Common myeloid progenitor, CD34-positive (primary cell): ENCODE data around the gene AANAT.

ENCODE experiments used
- CTCF ChIA-PET: fragments of 350-600 bp; sonication (Branson Sonifier 250); formaldehyde crosslinking; loops from one replicate; lab custom pipeline; 2021; ENCODE audit warnings: antibody characterized with exemption; lab: Charles Lee
- POLR2A ChIA-PET: fragments of 350-600 bp; sonication (Branson Sonifier 250); formaldehyde crosslinking; loops from one replicate; lab custom pipeline; 2021; ENCODE audit warnings: antibody characterized with exemption; lab: Charles Lee
- DNase-seq, 3 donors: peaks; one replicate each; pipeline versions ENCODE4 v3.0.0 to v3.0.0-alpha.2; 2013
- H3K27ac ChIP-seq, 2 experiments: 1 replicate in 1 of 2; 2 replicates in 1 of 2; pipeline ENCODE4 v1.7.0; 2013; ENCODE audit warnings: inconsistent platforms in 2 of 2, low read length in 2 of 2, mild to moderate bottlenecking in 2 of 2, low read depth in 1 of 2, moderate library complexity in 1 of 2; ENCODE audit not compliant: severe bottlenecking in 2 of 2, insufficient read depth in 1 of 2, poor library complexity in 1 of 2
- H3K27me3 ChIP-seq, 5 experiments: replicated peaks in 2 of 5; 1 replicate in 3 of 5; 2 replicates in 2 of 5; pipeline versions ENCODE4 v1.6.1 to v1.7.0; 2013; ENCODE audit warnings: low read length in 4 of 5, mild to moderate bottlenecking in 2 of 5, moderate library complexity in 2 of 5, inconsistent platforms in 1 of 5; ENCODE audit not compliant: insufficient read depth in 5 of 5, control insufficient read depth in 4 of 5
- H3K36me3 ChIP-seq, 4 experiments: 1 replicate in 2 of 4; 2 replicates in 2 of 4; pipeline versions ENCODE4 v1.6.1 to v1.7.0; 2013; ENCODE audit warnings: low read length in 3 of 4, control low read depth in 1 of 4, mild to moderate bottlenecking in 1 of 4; ENCODE audit not compliant: control insufficient read depth in 4 of 4, insufficient read depth in 4 of 4
- H3K4me1 ChIP-seq, 4 experiments: 1 replicate in 3 of 4; 2 replicates in 1 of 4; pipeline versions ENCODE4 v1.6.1 to v1.7.1; 2013; ENCODE audit warnings: low read length in 3 of 4, mild to moderate bottlenecking in 3 of 4, control low read depth in 1 of 4, inconsistent platforms in 1 of 4, moderate library complexity in 1 of 4; ENCODE audit not compliant: control insufficient read depth in 4 of 4, insufficient read depth in 4 of 4; ENCODE audit errors: control extremely low read depth in 1 of 4
- H3K4me3 ChIP-seq, 7 experiments: 1 replicate in 4 of 7; 2 replicates in 3 of 7; pipeline versions ENCODE4 v1.5.1 to v1.7.0; 2013; ENCODE audit warnings: mild to moderate bottlenecking in 7 of 7, low read length in 6 of 7, moderate library complexity in 6 of 7, inconsistent platforms in 2 of 7, low read depth in 2 of 7, control low read depth in 1 of 7; ENCODE audit not compliant: insufficient read depth in 4 of 7, control insufficient read depth in 1 of 7; ENCODE audit errors: extremely low read depth in 1 of 7
- H3K9me3 ChIP-seq, 5 experiments: 1 replicate in 4 of 5; 2 replicates in 1 of 5; pipeline versions ENCODE4 v1.6.1 to v1.7.1; 2013; ENCODE audit warnings: low read length in 4 of 5, mild to moderate bottlenecking in 2 of 5, inconsistent platforms in 1 of 5, low read depth in 1 of 5, moderate library complexity in 1 of 5; ENCODE audit not compliant: control insufficient read depth in 4 of 5, insufficient read depth in 2 of 5; ENCODE audit errors: control extremely low read depth in 1 of 5
- WGBS: methylation state at CpG from one replicate; pipeline ENCODE4 v1.1.5; 2013; ENCODE audit not compliant: insufficient coverage; 5-methylcytosine and 5-hydroxymethylcytosine counted together

Gene AANAT

GRCh38 chr17:76498876-76499251 is 31.5 kb downstream of the AANAT start:
- WGBS, result 94% methylated on average over 3 of the region's 4 CpGs
- H3K36me3 ChIP-seq, result no peaks in the 10 kb centered on the region
- ChIA-PET CTCF (interaction anchor here (1.2 to 37.8 kb wide), 2 partner anchors 8 to 33 kb away, joined by 5 to 787 read pairs; partner anchors contain the start of genes AANAT and UBE2O), POLR2A (no interaction called here)
- no peak for DNase-seq
- H3K4me3 ChIP-seq, result no peak overlapping the region
- H3K27me3 ChIP-seq, result no peaks in the 10 kb centered on the region
- peaks cover 0 to 66% (median 26%) of the 10 kb centered on the region in 4 experiments for H3K4me1 ChIP-seq
- H3K9me3 ChIP-seq, result no peaks in the 10 kb centered on the region
- H3K27ac ChIP-seq, result no peak overlapping the region

DNA sequence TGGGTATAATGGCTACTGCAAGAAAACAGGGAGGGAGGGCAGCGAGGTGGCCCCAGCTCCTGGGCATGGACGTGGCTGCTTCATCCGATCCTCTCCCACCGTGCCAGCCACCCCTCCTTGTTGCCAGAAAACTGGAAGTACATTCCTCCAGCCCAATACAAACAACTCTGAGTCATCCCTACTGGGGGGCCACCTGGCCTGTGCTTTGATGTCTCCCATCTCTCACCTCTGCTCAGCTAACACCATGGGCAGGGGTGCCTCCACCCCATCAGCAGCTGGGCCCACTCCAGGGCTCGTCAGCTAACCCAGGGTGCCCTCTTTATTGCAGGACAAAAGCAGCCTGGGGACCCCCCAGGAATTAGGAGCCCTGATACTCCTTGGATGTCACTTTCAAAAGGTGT is 31.9 kb downstream of the AANAT start:
- no peak overlapping the region for H3K27ac ChIP-seq
- WGBS, result 100% methylated on average over 1 of the region's 5 CpGs
- H3K9me3 ChIP-seq, result no peaks in the 10 kb centered on the region
- H3K27me3 ChIP-seq, result no peaks in the 10 kb centered on the region
- peaks cover 0 to 64% (median 22%) of the 10 kb centered on the region in 4 experiments for H3K4me1 ChIP-seq
- no peak overlapping the region for H3K4me3 ChIP-seq
- POLR2A ChIA-PET, result no interaction called here
- H3K36me3 ChIP-seq, result no peaks in the 10 kb centered on the region
- no peak for DNase-seq
- CTCF ChIA-PET, result interaction anchor here (1.0 to 37.8 kb wide), 3 partner anchors 8 to 34 kb away, joined by 4 to 787 read pairs (median 5); partner anchors contain the start of genes AANAT and UBE2O

DNA sequence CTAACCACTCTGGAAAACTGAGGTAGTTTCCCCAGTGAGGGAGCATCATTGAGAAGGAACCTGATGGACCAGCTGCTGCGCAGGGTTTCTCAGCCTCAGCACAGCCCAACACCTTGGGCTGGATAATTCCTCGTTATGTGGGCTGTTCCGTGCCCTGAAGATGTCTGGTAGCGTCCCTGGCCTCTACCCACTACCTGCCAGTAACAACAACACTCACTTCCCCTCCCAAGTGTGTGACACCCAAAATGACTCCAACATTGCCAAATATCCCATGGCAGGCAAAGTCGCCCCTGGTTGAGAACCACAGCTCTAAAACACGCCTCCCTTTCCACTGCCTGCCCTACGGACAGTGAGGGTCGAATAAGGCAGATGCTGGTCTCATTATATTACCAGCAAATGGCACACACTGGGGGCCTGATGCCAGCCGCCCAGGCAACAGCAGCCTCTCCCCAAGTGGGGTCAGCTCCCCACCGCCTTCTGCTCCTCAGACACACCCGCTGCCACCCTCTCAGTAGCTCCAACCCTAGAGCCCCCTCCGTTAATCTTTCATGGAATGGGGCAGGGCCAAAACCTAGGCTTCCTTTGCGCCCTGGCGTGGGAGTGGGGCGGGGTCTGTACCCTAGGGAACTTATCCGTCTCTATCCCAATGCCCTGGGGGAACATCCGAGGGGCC is 32.8 kb downstream of the AANAT start:
- POLR2A ChIA-PET, result interaction anchor here (0.6 to 0.8 kb wide), 2 partner anchors 8 to 9 kb away, joined by 3 to 5 read pairs; no protein-coding TSS in a partner anchor
- Histone ChIP-seq H3K9me3 (no peaks in the 10 kb centered on the region), H3K27me3 (no peaks in the 10 kb centered on the region), H3K27ac (no peak overlapping the region), H3K4me1 (peaks cover 0 to 57% (median 18%) of the 10 kb centered on the region in 4 experiments), H3K4me3 (peak overlapping the region in 6 of 7 experiments; percentile 69 to 88 (median 76)), H3K36me3 (no peaks in the 10 kb centered on the region)
- peak in 1 of 3 donors; percentile 18 for DNase-seq
- 78% methylated on average over 14 of the region's 17 CpGs for WGBS
- CTCF ChIA-PET, result interaction anchor here (1.0 to 37.8 kb wide), 4 partner anchors 10 to 130 kb away, joined by 3 to 787 read pairs (median 4); partner anchors contain the start of genes AANAT and UBE2O

- no peak overlapping the region for H3K27ac ChIP-seq
- 6% methylated on average over 10 of the region's 10 CpGs for WGBS
- POLR2A ChIA-PET, result interaction anchor here (0.6 to 0.8 kb wide), 2 partner anchors 8 to 9 kb away, joined by 3 to 5 read pairs; no protein-coding TSS in a partner anchor
These were observed 33.3 kb downstream of the AANAT start for GRCh38 chr17:76500747-76501017.

DNA sequence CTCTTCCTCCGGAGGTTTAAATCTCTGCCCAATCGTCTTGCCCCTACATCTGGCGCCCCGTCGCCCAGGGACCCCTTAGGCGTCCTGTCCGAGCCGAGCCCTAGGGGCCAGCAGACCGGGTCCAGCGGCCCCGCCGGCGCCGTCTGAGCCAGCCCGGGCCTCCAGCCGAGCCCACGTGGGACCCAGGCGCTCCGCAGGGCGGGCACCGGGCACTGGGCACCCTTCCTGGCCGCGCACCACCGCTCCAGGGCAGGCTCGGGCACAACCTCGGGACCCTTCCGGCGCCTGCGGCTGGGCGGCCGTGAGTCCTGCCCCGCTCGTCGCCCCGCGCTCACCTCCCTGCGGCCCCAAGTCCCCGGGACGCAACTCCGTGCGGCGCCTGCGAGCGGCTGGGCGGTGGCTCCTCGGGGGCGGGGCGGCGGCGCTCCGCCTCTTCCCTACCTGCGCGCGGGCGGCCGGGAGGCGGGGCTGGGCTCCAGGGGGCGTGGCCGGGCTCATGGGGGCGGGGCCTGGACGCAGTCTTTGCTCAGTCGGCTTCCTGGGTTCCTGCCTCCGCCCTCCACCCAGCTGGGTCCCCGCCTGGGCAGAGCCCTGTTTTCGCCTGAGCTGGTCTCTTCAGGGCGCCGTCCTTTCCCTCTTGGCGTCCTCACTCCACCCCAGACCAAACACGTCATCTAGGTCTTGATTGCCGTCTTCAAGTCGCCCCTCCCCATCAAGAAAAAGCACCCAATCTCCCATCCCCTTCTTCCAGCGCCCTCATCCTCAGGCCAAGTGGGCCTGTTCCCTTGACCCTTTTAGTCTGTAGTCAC is 33.8 kb downstream of the AANAT start, which contains the start of gene RHBDF2:
Gene RHBDF2, minus strand, starts transcription at position 406 of the 809 bp plus-strand sequence. CDS start 19,899 bp downstream, outside the sequence.
- H3K4me3 ChIP-seq, result peak within 1 kb of the TSS; percentile 65 to 88 (median 78)
- no peak within 1 kb of the TSS for H3K27ac ChIP-seq
- H3K36me3 ChIP-seq, result no peaks in the 10 kb centered on the region
- CTCF ChIA-PET, result interaction anchor here (0.8 to 37.8 kb wide), 6 partner anchors 10 to 93 kb away, joined by 3 to 787 read pairs (median 4); partner anchors contain the start of genes AANAT and UBE2O
- H3K4me1 ChIP-seq, result peaks cover 0 to 57% (median 18%) of the 10 kb centered on the region in 4 experiments
- peak; percentile 65 to 81 (median 77) for DNase-seq
- no peaks in the 10 kb centered on the region for H3K27me3 ChIP-seq
- WGBS, result under 1% methylated on average over 68 of the region's 72 CpGs
- H3K9me3 ChIP-seq, result no peaks in the 10 kb centered on the region
- POLR2A ChIA-PET, result interaction anchor here (0.6 to 0.7 kb wide), 2 partner anchors 9 to 49 kb away, joined by 3 read pairs; no protein-coding TSS in a partner anchor

More at GRCh38 chr17:76500747-76501017, 33.3 kb downstream of the AANAT start:
- Histone ChIP-seq H3K36me3 (no peaks in the 10 kb centered on the region), H3K4me3 (peak overlapping the region; percentile 65 to 88 (median 73)), H3K9me3 (no peaks in the 10 kb centered on the region), H3K4me1 (peaks cover 0 to 57% (median 18%) of the 10 kb centered on the region in 4 experiments), H3K27me3 (no peaks in the 10 kb centered on the region)
- DNase-seq, result no peak
- CTCF ChIA-PET, result interaction anchor here (1.0 to 37.8 kb wide), 3 partner anchors 14 to 130 kb away, joined by 3 to 787 read pairs (median 3); partner anchors contain the start of genes AANAT and UBE2O

GRCh38 chr17:76501827-76502307 is 34.5 kb downstream of the AANAT start:
- H3K27ac ChIP-seq, result no peak overlapping the region
- DNase-seq, result no peak
- peak overlapping the region; percentile 65 to 88 (median 78) for H3K4me3 ChIP-seq
- peaks cover 0 to 57% (median 20%) of the 10 kb centered on the region in 4 experiments for H3K4me1 ChIP-seq
- ChIA-PET CTCF (interaction anchor here (0.8 to 37.8 kb wide), 9 partner anchors 9 to 199 kb away, joined by 3 to 787 read pairs (median 3); partner anchors contain the start of genes AANAT and UBE2O), POLR2A (interaction anchor here (0.5 to 0.7 kb wide), 2 partner anchors 50 to 98 kb away, joined by 3 read pairs; no protein-coding TSS in a partner anchor)
- no peaks in the 10 kb centered on the region for H3K27me3 ChIP-seq
- no peaks in the 10 kb centered on the region for H3K36me3 ChIP-seq
- no peaks in the 10 kb centered on the region for H3K9me3 ChIP-seq
- 79% methylated on average over 7 of the region's 11 CpGs for WGBS
